ENCODE results near the gene AHRR. TPM values are rescaled to one million over a fixed set of nuclear protein-coding genes. Genes with fewer than 3 reads are reported as not detected.

AHRR gene
- total and polyA plus RNA-seq, 10 of the 15 experiments (the other 5 are each of a cell fraction or from before 2014, with no cell fraction given), result 0.90 to 35.2 (median 19.2) TPM

DNA sequence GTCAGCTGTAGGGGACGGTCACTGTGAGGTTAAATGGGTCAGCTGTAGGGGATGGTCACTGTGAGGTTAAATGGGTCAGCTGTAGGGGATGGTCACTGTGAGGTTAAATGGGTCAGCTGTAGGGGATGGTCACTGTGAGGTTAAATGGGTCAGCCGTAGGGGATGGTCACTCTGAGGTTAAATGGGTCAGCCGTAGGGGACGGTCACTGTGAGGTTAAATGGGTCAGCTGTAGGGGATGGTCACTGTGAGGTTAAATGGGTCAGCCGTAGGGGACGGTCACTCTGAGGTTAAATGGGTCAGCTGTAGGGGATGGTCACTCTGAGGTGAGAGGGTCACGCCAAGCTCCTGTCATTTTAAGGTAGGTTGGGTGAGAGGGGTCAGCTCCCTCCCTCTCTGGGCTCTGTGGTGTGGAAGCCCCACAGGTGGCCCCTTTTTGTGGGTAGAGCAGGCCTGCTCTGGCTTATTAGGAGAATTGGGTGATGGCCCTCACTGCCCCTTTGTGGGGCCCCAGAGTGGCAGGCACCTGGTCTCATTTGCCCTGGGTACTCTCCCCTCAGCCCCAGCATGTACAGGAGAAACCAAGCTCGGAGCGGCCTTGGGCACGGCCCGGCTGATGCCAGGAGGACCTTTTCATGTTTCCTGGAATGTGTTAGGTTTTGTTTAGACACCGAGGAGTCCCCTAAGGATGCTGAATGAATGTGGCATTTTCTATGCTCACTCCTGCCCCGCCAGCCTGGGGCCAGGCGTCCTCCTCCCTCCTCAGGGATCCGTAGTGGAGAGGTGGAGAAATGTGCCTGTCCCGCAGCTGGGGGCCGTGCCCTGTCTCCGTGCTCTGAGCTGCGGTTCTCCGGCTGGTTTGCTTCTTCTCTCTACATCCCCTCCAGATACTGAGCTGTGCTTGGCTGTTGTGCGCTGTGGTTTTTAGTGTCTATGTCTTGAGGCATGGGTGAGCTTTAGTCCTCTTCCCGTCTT is 31.4 kb downstream of the AHRR start:
- Histone ChIP-seq H3K9me3 (replicated peaks; ENCODE audit: control insufficient read depth, insufficient read depth, low read length) (no peaks in the 10 kb centered on the region; the same call in 1 of the 3 replicates), H4K20me1 (ENCODE audit: control insufficient read depth, insufficient read depth) (no peaks in the 10 kb centered on the region), H3K4me1 (ENCODE audit: control insufficient read depth, insufficient read depth, low read length) (peaks cover 4% of the 10 kb centered on the region), H2AFZ (ENCODE audit: control insufficient read depth, low read depth, low read length) (no peak overlapping the region), H3K4me3 (no peak overlapping the region), H3K79me2 (ENCODE audit: control insufficient read depth, insufficient read depth, low read length) (peaks cover 25% of the 10 kb centered on the region), H3K36me3 (ENCODE audit: control insufficient read depth in 2 of 2, insufficient read depth in 2 of 2, low read length in 1 of 2) (peaks cover 15 to 34% of the 10 kb centered on the region in 2 experiments; a peak in 3 of 4 replicates), H3K27me3 (replicated peaks in 1 of 2; ENCODE audit: control insufficient read depth in 2 of 2, insufficient read depth in 2 of 2, low read length in 1 of 2) (no peaks in the 10 kb centered on the region), H3K27ac (ENCODE audit: control insufficient read depth, insufficient read depth) (no peak overlapping the region), H3K9ac (ENCODE audit: control insufficient read depth, insufficient read depth, low read length) (no peak overlapping the region), H3K4me2 (ENCODE audit: control insufficient read depth, insufficient read depth) (no peak overlapping the region)
- no TSS peak for BruUV-seq (replicated peaks)
- in situ Hi-C loops (cut with MboI), result no loop called here
- no peak for ATAC-seq
- ChIA-PET SMC1A (ENCODE audit: uncharacterized antibody, unreplicated experiment) (interaction anchor here (0.9 to 1.0 kb wide), 3 partner anchors 9 to 14 kb away, joined by 3 read pairs; no protein-coding TSS in a partner anchor), RAD21 (ENCODE audit: unreplicated experiment) (no interaction called here), POLR2A (interaction anchor here (1.5 kb wide), 1 partner anchor 13 kb away, joined by 5 read pairs; no protein-coding TSS in a partner anchor), CTCF (no interaction called here)
- intact Hi-C loops (cut with micrococcal nuclease; ENCODE audit: unreplicated experiment), result no loop called here
- DNase-seq (ENCODE audit: low read depth, low spot score), result no peak
- 69% methylated on average over 21 of the region's 22 CpGs for WGBS (ENCODE audit: insufficient coverage, insufficient replicate concordance, low lambda C conversion rate, missing lambda C conversion rate)
- FAIRE-seq, result no peak
- no peak for TF ChIP-seq CBX3 (IDR thresholded peaks at IDR 0.05; ENCODE audit: borderline replicate concordance, low read depth)
- no peak for TF ChIP-seq CBFB (IDR thresholded peaks at IDR 0.05; ENCODE audit: low read depth)
- no peak for TF ChIP-seq ZSCAN29 (IDR thresholded peaks at IDR 0.05)
- no peak for TF ChIP-seq CREB1 (IDR thresholded peaks at IDR 0.05; ENCODE audit: low read depth)
- TF ChIP-seq, protein P1, sequence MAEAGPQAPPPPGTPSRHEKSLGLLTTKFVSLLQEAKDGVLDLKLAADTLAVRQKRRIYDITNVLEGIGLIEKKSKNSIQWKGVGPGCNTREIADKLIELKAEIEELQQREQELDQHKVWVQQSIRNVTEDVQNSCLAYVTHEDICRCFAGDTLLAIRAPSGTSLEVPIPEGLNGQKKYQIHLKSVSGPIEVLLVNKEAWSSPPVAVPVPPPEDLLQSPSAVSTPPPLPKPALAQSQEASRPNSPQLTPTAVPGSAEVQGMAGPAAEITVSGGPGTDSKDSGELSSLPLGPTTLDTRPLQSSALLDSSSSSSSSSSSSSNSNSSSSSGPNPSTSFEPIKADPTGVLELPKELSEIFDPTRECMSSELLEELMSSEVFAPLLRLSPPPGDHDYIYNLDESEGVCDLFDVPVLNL (IDR thresholded peaks at IDR 0.05; ENCODE audit: low read depth, low read length), result no peak
- TF ChIP-seq, protein P2, sequence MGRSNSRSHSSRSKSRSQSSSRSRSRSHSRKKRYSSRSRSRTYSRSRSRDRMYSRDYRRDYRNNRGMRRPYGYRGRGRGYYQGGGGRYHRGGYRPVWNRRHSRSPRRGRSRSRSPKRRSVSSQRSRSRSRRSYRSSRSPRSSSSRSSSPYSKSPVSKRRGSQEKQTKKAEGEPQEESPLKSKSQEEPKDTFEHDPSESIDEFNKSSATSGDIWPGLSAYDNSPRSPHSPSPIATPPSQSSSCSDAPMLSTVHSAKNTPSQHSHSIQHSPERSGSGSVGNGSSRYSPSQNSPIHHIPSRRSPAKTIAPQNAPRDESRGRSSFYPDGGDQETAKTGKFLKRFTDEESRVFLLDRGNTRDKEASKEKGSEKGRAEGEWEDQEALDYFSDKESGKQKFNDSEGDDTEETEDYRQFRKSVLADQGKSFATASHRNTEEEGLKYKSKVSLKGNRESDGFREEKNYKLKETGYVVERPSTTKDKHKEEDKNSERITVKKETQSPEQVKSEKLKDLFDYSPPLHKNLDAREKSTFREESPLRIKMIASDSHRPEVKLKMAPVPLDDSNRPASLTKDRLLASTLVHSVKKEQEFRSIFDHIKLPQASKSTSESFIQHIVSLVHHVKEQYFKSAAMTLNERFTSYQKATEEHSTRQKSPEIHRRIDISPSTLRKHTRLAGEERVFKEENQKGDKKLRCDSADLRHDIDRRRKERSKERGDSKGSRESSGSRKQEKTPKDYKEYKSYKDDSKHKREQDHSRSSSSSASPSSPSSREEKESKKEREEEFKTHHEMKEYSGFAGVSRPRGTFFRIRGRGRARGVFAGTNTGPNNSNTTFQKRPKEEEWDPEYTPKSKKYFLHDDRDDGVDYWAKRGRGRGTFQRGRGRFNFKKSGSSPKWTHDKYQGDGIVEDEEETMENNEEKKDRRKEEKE (IDR thresholded peaks at IDR 0.05), result no peak
- no peak for TF ChIP-seq KDM1A (IDR thresholded peaks at IDR 0.05; ENCODE audit: borderline replicate concordance)
- TF ChIP-seq, protein P3, sequence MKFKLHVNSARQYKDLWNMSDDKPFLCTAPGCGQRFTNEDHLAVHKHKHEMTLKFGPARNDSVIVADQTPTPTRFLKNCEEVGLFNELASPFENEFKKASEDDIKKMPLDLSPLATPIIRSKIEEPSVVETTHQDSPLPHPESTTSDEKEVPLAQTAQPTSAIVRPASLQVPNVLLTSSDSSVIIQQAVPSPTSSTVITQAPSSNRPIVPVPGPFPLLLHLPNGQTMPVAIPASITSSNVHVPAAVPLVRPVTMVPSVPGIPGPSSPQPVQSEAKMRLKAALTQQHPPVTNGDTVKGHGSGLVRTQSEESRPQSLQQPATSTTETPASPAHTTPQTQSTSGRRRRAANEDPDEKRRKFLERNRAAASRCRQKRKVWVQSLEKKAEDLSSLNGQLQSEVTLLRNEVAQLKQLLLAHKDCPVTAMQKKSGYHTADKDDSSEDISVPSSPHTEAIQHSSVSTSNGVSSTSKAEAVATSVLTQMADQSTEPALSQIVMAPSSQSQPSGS (IDR thresholded peaks at IDR 0.05; ENCODE audit: low read length), result no peak
- TF ChIP-seq, protein P4, sequence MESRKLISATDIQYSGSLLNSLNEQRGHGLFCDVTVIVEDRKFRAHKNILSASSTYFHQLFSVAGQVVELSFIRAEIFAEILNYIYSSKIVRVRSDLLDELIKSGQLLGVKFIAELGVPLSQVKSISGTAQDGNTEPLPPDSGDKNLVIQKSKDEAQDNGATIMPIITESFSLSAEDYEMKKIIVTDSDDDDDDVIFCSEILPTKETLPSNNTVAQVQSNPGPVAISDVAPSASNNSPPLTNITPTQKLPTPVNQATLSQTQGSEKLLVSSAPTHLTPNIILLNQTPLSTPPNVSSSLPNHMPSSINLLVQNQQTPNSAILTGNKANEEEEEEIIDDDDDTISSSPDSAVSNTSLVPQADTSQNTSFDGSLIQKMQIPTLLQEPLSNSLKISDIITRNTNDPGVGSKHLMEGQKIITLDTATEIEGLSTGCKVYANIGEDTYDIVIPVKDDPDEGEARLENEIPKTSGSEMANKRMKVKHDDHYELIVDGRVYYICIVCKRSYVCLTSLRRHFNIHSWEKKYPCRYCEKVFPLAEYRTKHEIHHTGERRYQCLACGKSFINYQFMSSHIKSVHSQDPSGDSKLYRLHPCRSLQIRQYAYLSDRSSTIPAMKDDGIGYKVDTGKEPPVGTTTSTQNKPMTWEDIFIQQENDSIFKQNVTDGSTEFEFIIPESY (IDR thresholded peaks at IDR 0.05), result no peak
- no peak for TF ChIP-seq KLF5 (IDR thresholded peaks at IDR 0.05; ENCODE audit: partially characterized antibody)
- TF ChIP-seq HDGF (IDR thresholded peaks at IDR 0.05), result no peak
- TF ChIP-seq IKZF1 (conservative IDR thresholded peaks at IDR 0.05), result no peak
- TF ChIP-seq, protein P5, sequence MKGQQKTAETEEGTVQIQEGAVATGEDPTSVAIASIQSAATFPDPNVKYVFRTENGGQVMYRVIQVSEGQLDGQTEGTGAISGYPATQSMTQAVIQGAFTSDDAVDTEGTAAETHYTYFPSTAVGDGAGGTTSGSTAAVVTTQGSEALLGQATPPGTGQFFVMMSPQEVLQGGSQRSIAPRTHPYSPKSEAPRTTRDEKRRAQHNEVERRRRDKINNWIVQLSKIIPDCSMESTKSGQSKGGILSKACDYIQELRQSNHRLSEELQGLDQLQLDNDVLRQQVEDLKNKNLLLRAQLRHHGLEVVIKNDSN (IDR thresholded peaks at IDR 0.05; ENCODE audit: borderline replicate concordance, extremely low read length, insufficient read depth, low read depth, low read length), result no peak
- no peak for TF ChIP-seq ZNF207 (IDR thresholded peaks at IDR 0.05; ENCODE audit: borderline replicate concordance)

Data from GM12878 (cell line).